Fibroblast of the aortic adventitia (primary cell): ENCODE data around the gene PPHLN1. TPM values are rescaled to one million over a fixed set of nuclear protein-coding genes. Genes with fewer than 3 reads are reported as not detected.
A peak's percentile ranks its signal among the peaks of the same experiment; 100 is the strongest.

ENCODE experiments used
- DNase-seq: peaks from one replicate; pipeline ENCODE4 v3.0.0-alpha.2; 2010; ENCODE audit warnings: low read depth
- H3K4me3 ChIP-seq: 2 replicates; pipeline ENCODE4 v1.5.1; 2011; ENCODE audit warnings: low read depth, mild to moderate bottlenecking, control low read depth, low read length, moderate library complexity
- CTCF ChIP-seq: IDR thresholded peaks from 2 replicates; pipeline ENCODE4 v1.5.1; 2011; ENCODE audit warnings: mild to moderate bottlenecking, low read length, control low read depth, inconsistent platforms; ENCODE audit not compliant: insufficient read depth
- total RNA-seq: library from RNA; depleted of rRNA; stranded (reverse); fragments of >200 nt; gene quantifications from 2 replicates; pipeline ENCODE4 v1.2.3, GENCODE V29; 2012; ENCODE audit warnings: low replicate concordance

The PPHLN1 gene
- total RNA-seq, 1 donor: 74.7 TPM

DNA sequence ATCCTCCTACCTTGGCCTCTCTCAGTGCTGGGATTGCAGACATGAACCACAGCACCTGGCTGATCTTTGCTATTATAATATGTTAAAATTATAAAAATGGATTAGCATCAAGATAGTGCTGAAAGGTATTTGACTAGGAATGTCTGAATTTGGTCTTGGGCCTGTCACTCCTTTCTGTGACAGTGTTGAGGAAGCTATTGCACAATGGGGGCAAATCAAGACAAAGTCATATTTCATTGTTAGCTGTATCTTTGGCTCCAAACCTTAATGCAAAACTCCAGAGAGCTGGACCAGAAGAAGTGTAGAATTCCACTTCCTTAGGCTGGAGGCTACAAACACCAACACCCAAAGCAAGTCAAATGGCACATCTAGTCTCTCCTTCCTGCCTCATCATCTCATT lies 42.2 kb upstream of the PPHLN1 start:
- H3K4me3 ChIP-seq: no peak overlapping the region
- DNase-seq: no peak
- no peak for TF ChIP-seq CTCF

DNA sequence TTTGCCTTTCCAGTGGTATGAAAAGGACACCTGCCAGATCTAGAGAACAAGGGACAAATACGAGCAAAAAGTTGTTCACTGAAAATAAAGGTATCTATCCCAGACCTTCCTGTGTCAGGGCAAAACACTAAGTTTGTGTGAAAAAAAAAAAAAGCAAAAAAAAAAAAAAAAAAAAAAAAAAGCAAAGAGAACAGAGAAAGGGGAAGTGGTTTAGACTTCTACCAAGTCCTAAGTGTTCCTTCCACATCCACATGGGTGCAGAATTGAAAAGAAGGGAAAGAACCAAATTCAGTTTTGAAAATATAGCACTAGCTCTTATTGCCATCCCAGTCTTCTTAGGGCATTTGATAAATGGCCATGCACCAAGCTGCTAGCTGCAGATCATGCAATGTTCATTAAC lies 41.8 kb upstream of the PPHLN1 start:
- TF ChIP-seq CTCF: no peak
- no peak for DNase-seq
- H3K4me3 ChIP-seq: no peak overlapping the region

- no peak for TF ChIP-seq CTCF
- H3K4me3 ChIP-seq: no peak overlapping the region
- DNase-seq: peak; percentile 19
Observed at GRCh38 chr12:42284876-42285275, 41.1 kb upstream of the PPHLN1 start.

DNA sequence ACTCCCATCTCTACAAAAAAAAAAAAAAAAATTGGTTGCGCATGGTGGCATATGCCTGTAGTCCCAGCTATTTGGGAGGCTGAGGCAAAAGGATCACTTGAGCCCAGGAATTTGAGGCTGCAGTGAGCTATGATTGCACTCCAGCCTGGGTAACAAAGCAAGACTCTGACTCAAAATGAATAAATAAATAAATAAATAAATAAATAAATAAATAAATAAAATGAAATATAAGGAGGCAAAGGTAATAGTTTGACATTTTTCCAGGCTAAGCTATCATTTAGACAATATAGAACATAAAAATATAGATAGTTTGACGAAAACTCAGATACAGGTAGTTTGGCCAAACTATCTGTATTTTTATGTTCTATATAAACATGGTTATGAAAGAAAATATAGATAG lies 40.5 kb upstream of the PPHLN1 start:
- H3K4me3 ChIP-seq: no peak overlapping the region
- no peak for TF ChIP-seq CTCF
- DNase-seq: no peak

- no peak overlapping the region for H3K4me3 ChIP-seq
- TF ChIP-seq CTCF: no peak
- DNase-seq: no peak
Observed at GRCh38 chr12:42286741-42287140, 39.2 kb upstream of the PPHLN1 start.

DNA sequence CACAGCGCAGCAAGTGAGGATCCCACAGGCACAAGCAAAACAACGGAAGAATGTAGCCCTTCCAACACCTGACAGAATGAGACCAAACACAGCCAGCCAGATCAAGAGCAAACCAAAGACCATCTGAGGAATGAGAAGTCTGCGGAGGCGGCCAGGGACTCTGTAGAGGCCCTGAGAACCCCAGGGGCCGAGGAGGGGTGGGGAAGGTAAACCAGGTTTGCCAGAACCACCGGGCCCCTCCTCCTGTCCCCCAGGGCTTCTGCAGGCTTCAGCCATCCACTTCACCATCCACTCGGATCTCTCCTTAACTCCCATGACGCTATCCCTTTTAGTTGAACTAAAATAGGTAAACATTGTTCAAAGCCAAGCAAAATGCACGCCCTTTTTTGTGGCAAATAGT lies 37.4 kb upstream of the PPHLN1 start:
- DNase-seq: no peak

More for the DNA sequence above, 37.4 kb upstream of the PPHLN1 start:
- no peak for TF ChIP-seq CTCF
- no peak overlapping the region for H3K4me3 ChIP-seq
